Stimulated activated naive CD8-positive, alpha-beta T cell treated with anti-CD3 and anti-CD28 coated beads, Interleukin-15, Interleukin-2, amounts not matched to agents 100 ng/mL and 50 ng/mL, for 24 hours (primary cell): ENCODE measurements around the gene TARDBP.
"Not testable (repeated sequence)": the region's sequence is repeated elsewhere in the genome, so short reads cannot be mapped to it uniquely, and the experiment has no call there.

Experiments
- H3K27ac Mint-ChIP-seq: one replicate; pipeline ENCODE4 v1.8.0; 2021; ENCODE audit warnings: mild to moderate bottlenecking, mixed read lengths
- H3K27me3 Mint-ChIP-seq: one replicate; pipeline ENCODE4 v1.8.0; 2021; ENCODE audit warnings: mixed read lengths
- H3K36me3 Mint-ChIP-seq: one replicate; pipeline ENCODE4 v1.8.0; 2021; ENCODE audit warnings: low read depth, mixed read lengths
- H3K4me1 Mint-ChIP-seq: one replicate; pipeline ENCODE4 v1.8.0; 2021; ENCODE audit warnings: low read depth, mixed read lengths
- H3K4me3 Mint-ChIP-seq: one replicate; pipeline ENCODE4 v1.8.0; 2021; ENCODE audit warnings: mild to moderate bottlenecking, mixed read lengths
- H3K9me3 Mint-ChIP-seq: one replicate; pipeline ENCODE4 v1.8.0; 2021; ENCODE audit warnings: mixed read lengths

The TARDBP gene

GRCh38 chr1:10986525-10986890, 25.9 kb upstream of the TARDBP start:
- no peaks in the 10 kb centered on the region for H3K36me3 Mint-ChIP-seq
- no peak overlapping the region for H3K4me3 Mint-ChIP-seq
- peaks cover 14% of the 10 kb centered on the region for H3K4me1 Mint-ChIP-seq
- peaks cover 6% of the 10 kb centered on the region for H3K27me3 Mint-ChIP-seq
- no peaks in the 10 kb centered on the region for H3K9me3 Mint-ChIP-seq
- H3K27ac Mint-ChIP-seq = no peak overlapping the region

DNA sequence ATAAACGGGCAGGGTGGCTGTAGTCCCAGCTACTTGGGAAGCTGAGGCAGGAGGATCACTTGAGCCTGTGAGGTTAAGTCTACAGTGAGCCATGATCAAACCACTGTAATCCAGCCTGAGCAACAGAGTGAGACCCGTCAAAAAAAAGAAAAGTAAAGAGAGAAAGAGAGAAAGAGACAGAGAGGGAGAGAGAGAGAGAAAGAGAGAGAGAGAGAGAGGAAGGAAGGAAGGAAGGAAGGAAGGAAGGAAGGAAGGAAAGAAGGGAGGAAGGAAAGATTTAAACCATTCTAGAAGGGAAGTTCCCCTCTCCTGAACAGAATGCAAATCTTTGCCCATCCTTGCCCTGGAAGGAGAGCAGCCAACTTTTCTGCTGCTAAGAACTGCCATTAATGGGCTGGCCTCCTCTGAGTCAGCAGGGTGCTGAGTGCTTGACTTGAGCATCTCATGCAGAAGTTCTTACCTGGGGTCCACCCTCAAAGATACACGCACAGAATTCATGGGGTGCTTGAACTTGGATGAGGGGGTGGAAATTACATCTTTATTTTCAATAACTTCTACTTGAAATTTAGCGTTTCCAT, 24.5 kb upstream of the TARDBP start:
- Mint-ChIP-seq H3K4me3 (no peak overlapping the region), H3K9me3 (no peaks in the 10 kb centered on the region), H3K36me3 (no peaks in the 10 kb centered on the region), H3K4me1 (peaks cover 14% of the 10 kb centered on the region), H3K27ac (no peak overlapping the region), H3K27me3 (no peaks in the 10 kb centered on the region)

DNA sequence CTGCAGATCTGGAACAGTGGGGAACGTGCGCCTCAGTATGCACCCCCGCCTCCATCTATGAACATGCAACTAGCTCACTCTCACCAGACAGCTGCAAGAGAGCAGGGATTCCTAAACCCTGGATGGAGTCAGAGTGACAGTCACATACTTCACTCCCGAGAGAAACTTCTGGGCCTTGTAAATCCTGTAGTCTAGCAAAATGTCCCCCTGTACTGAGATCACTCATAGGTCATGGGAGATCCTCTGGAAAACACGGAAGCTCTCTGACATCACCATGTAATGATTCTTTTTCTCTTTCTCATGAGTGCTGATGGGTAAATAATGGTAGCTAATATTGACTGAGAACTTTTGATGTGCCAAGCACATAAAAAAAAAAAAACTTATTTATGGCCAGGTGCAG, 23.4 kb upstream of the TARDBP start:
- no peaks in the 10 kb centered on the region for H3K36me3 Mint-ChIP-seq
- peaks cover 14% of the 10 kb centered on the region for H3K4me1 Mint-ChIP-seq
- H3K27me3 Mint-ChIP-seq = no peaks in the 10 kb centered on the region
- no peak overlapping the region for H3K27ac Mint-ChIP-seq
- no peak overlapping the region for H3K4me3 Mint-ChIP-seq
- H3K9me3 Mint-ChIP-seq = no peaks in the 10 kb centered on the region

GRCh38 chr1:10989920-10990516, 22.4 kb upstream of the TARDBP start:
- H3K4me3 Mint-ChIP-seq, H3K9me3 Mint-ChIP-seq, H3K36me3 Mint-ChIP-seq, H3K27me3 Mint-ChIP-seq, H3K27ac Mint-ChIP-seq: not testable (repeated sequence)
- peaks cover 14% of the 10 kb centered on the region for H3K4me1 Mint-ChIP-seq

DNA sequence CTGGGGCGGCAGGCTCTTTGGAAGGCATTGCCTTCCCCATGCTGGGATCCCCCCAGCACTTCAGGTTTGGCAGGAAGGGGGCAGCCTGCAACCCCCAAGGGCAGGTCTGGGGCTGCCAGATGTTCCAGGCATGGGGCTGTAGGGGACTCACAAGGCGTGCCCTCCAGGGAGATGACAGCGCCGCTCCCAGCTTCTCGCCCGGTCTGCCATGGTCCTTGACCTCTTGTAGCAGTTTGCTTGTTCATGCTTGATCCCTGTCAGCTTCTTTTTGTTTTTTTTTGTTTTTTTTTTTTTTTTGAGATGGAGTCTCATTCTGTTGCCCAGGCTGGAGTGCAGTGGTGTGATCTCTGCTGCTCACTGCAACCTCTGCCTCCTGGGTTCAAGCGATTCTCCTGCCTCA, 21.6 kb upstream of the TARDBP start:
- Mint-ChIP-seq H3K4me1 (peaks cover 10% of the 10 kb centered on the region), H3K27me3 (no peaks in the 10 kb centered on the region), H3K27ac (no peak overlapping the region), H3K9me3 (no peaks in the 10 kb centered on the region), H3K36me3 (no peaks in the 10 kb centered on the region), H3K4me3 (no peak overlapping the region)

- H3K27ac Mint-ChIP-seq, H3K9me3 Mint-ChIP-seq, H3K27me3 Mint-ChIP-seq, H3K4me1 Mint-ChIP-seq, H3K36me3 Mint-ChIP-seq, H3K4me3 Mint-ChIP-seq: not testable (repeated sequence)
Observed at GRCh38 chr1:10992004-10992403, 20.4 kb upstream of the TARDBP start.

- Mint-ChIP-seq H3K9me3 (no peaks in the 10 kb centered on the region), H3K27me3 (no peaks in the 10 kb centered on the region), H3K27ac (no peak overlapping the region), H3K4me1 (no peaks in the 10 kb centered on the region), H3K4me3 (no peak overlapping the region), H3K36me3 (no peaks in the 10 kb centered on the region)
Observed at GRCh38 chr1:10992864-10993263, 19.6 kb upstream of the TARDBP start.

GRCh38 chr1:10996100-10996499, 16.4 kb upstream of the TARDBP start:
- no peaks in the 10 kb centered on the region for H3K4me1 Mint-ChIP-seq

GRCh38 chr1:11000526-11000925, 11.9 kb upstream of the TARDBP start:
- H3K27me3 Mint-ChIP-seq = no peaks in the 10 kb centered on the region
- no peaks in the 10 kb centered on the region for H3K4me1 Mint-ChIP-seq
- no peak overlapping the region for H3K27ac Mint-ChIP-seq
- peaks cover 5% of the 10 kb centered on the region for H3K9me3 Mint-ChIP-seq
- H3K36me3 Mint-ChIP-seq = no peaks in the 10 kb centered on the region
- H3K4me3 Mint-ChIP-seq = no peak overlapping the region

More at GRCh38 chr1:10996100-10996499, 16.4 kb upstream of the TARDBP start:
- Mint-ChIP-seq H3K27me3 (no peaks in the 10 kb centered on the region), H3K27ac (no peak overlapping the region), H3K36me3 (no peaks in the 10 kb centered on the region), H3K9me3 (peaks cover 5% of the 10 kb centered on the region), H3K4me3 (no peak overlapping the region)

- peaks cover 34% of the 10 kb centered on the region for H3K36me3 Mint-ChIP-seq
Observed at GRCh38 chr1:11013160-11013531, 692 bp downstream of the TARDBP start.

GRCh38 chr1:11019358-11019757, 6.9 kb downstream of the TARDBP start:
- not testable (repeated sequence) for H3K27ac Mint-ChIP-seq, H3K27me3 Mint-ChIP-seq, H3K4me3 Mint-ChIP-seq, H3K9me3 Mint-ChIP-seq
- Mint-ChIP-seq H3K36me3 (peaks cover 79% of the 10 kb centered on the region), H3K4me1 (peaks cover 36% of the 10 kb centered on the region)

More at GRCh38 chr1:11013160-11013531, 692 bp downstream of the TARDBP start:
- no peaks in the 10 kb centered on the region for H3K9me3 Mint-ChIP-seq
- peak overlapping the region; percentile 92 for H3K4me3 Mint-ChIP-seq
- peaks cover 32% of the 10 kb centered on the region for H3K4me1 Mint-ChIP-seq
- H3K27me3 Mint-ChIP-seq = no peaks in the 10 kb centered on the region
- peak overlapping the region; percentile 94 for H3K27ac Mint-ChIP-seq

GRCh38 chr1:11019971-11020370, 7.5 kb downstream of the TARDBP start:
- H3K27me3 Mint-ChIP-seq = no peaks in the 10 kb centered on the region
- no peak overlapping the region for H3K27ac Mint-ChIP-seq
- H3K4me3 Mint-ChIP-seq = no peak overlapping the region

DNA sequence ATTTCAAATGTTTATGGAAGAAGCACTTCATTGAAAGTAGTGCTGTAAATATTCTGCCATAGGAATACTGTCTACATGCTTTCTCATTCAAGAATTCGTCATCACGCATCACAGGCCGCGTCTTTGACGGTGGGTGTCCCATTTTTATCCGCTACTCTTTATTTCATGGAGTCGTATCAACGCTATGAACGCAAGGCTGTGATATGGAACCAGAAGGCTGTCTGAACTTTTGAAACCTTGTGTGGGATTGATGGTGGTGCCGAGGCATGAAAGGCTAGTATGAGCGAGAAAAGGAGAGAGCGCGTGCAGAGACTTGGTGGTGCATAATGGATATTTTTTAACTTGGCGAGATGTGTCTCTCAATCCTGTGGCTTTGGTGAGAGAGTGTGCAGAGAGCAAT, 10.7 kb downstream of the TARDBP start:
- peaks cover 23% of the 10 kb centered on the region for H3K4me1 Mint-ChIP-seq
- H3K27me3 Mint-ChIP-seq = no peaks in the 10 kb centered on the region
- H3K36me3 Mint-ChIP-seq = peaks cover 88% of the 10 kb centered on the region
- no peaks in the 10 kb centered on the region for H3K9me3 Mint-ChIP-seq
- no peak overlapping the region for H3K4me3 Mint-ChIP-seq
- no peak overlapping the region for H3K27ac Mint-ChIP-seq

More at GRCh38 chr1:11019971-11020370, 7.5 kb downstream of the TARDBP start:
- Mint-ChIP-seq H3K9me3 (no peaks in the 10 kb centered on the region), H3K4me1 (peaks cover 35% of the 10 kb centered on the region), H3K36me3 (peaks cover 79% of the 10 kb centered on the region)

DNA sequence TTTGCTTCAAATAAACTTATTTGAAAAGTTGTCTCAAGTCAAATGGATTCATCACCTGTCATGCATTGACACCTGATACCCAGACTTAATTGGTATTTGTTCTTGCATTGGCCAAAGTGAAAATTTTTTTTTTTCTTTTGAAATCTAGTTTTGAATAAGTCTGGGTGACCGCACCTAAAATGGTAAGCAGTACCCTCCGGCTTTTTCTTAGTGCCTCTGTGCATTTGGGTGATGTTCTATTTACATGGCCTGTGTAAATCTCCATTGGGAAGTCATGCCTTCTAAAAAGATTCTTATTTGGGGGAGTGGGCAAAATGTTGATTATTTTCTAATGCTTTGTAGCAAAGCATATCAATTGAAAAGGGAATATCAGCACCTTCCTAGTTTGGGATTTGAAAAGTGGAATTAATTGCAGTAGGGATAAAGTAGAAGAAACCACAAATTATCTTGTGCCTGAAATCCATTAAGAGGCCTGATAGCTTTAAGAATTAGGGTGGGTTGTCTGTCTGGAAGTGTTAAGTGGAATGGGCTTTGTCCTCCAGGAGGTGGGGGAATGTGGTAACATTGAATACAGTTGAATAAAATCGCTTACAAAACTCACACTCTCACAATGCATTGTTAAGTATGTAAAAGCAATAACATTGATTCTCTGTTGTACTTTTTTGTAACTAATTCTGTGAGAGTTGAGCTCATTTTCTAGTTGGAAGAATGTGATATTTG, 11.9 kb downstream of the TARDBP start:
- Mint-ChIP-seq H3K27ac (peak overlapping the region; percentile 61), H3K27me3 (no peaks in the 10 kb centered on the region), H3K4me1 (peaks cover 17% of the 10 kb centered on the region), H3K36me3 (peaks cover 77% of the 10 kb centered on the region), H3K4me3 (no peak overlapping the region), H3K9me3 (no peaks in the 10 kb centered on the region)

- H3K36me3 Mint-ChIP-seq = peaks cover 73% of the 10 kb centered on the region
Observed at GRCh38 chr1:11024874-11025203, 12.4 kb downstream of the TARDBP start.

DNA sequence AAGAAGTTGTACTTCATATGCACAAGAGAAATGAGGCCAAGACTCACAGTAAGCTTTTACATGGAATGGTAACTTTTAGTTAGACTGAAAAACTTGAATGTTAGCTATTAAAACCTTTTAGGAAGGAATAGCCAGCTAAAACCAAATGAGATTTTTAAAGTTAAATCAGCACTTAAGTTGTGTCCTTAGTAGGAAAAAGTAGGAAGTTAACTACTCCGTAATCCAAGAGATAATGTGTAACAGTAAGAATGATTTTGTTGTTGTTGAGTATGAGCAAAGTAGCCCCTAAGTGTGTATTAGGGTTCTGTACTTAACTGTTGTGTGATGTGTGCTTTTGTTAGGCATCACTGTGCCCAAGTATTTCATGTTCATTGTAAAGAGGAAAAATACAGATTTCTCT, 13.2 kb downstream of the TARDBP start:
- Mint-ChIP-seq H3K4me1 (peaks cover 17% of the 10 kb centered on the region), H3K27me3 (no peaks in the 10 kb centered on the region), H3K9me3 (no peaks in the 10 kb centered on the region), H3K27ac (peak overlapping the region; percentile 37), H3K36me3 (peaks cover 67% of the 10 kb centered on the region), H3K4me3 (no peak overlapping the region)

More at GRCh38 chr1:11024874-11025203, 12.4 kb downstream of the TARDBP start:
- H3K4me1 Mint-ChIP-seq = peaks cover 17% of the 10 kb centered on the region
- H3K4me3 Mint-ChIP-seq = no peak overlapping the region
- H3K9me3 Mint-ChIP-seq = no peaks in the 10 kb centered on the region
- peak overlapping the region; percentile 56 for H3K27ac Mint-ChIP-seq
- H3K27me3 Mint-ChIP-seq = no peaks in the 10 kb centered on the region
